GM21786 (cell line): ENCODE measurements around the gene MALSU1.

Experiments used
- ATAC-seq: cut with Tn5 transposase; IDR thresholded peaks from one replicate; pipeline ENCODE4 v1.9.1; 2021; ENCODE audit not compliant: unreplicated experiment

Gene MALSU1

GRCh38 chr7:23357190-23358093 is 58.3 kb downstream of the MALSU1 start:
- ATAC-seq, result no peak

GRCh38 chr7:23358152-23358674 is 59.1 kb downstream of the MALSU1 start:
- no peak for ATAC-seq
